ENCODE data around the gene UNC5C.

- no peak for TF ChIP-seq BACH1 (IDR thresholded peaks at IDR 0.05; ENCODE audit: low read length)
- no peak for TF ChIP-seq EGR1 (IDR thresholded peaks at IDR 0.05; ENCODE audit: borderline replicate concordance, low read depth, low read length)
- no peak for TF ChIP-seq POLR2A (IDR thresholded peaks at IDR 0.05; ENCODE audit: control extremely low read depth in 1 of 2, low read depth in 2 of 2, low read length in 2 of 2)
- no peak for TF ChIP-seq CTCF (IDR thresholded peaks at IDR 0.05; ENCODE audit: control extremely low read depth in 1 of 3, insufficient read depth in 1 of 3, low read depth in 1 of 3, low read length in 3 of 3)
- TF ChIP-seq EZH2 (IDR thresholded peaks at IDR 0.05; ENCODE audit: low read depth, low read length, severe bottlenecking) = no peak
- TF ChIP-seq FOSL1 (IDR thresholded peaks at IDR 0.05; ENCODE audit: insufficient read depth, low read depth, low read length) = no peak
- no peak for TF ChIP-seq JUND (IDR thresholded peaks at IDR 0.05; ENCODE audit: low read length)
Observed at GRCh38 chr4:95217197-95217596, 331.6 kb downstream of the UNC5C start.
